Hepatocyte (in vitro differentiated cells): ENCODE data around the gene FADS1.

Experiments
- CTCF ChIP-seq: fragments of 200-600 bp; sonication (generic); IDR thresholded peaks from 2 replicates; pipeline ENCODE4 v1.5.1; 2016; ENCODE audit warnings: antibody characterized with exemption, mild to moderate bottlenecking; ENCODE audit not compliant: poor library complexity
- EZH2 ChIP-seq: fragments of 200-600 bp; sonication (generic); IDR thresholded peaks from 2 replicates; pipeline ENCODE4 v1.6.1; 2016; ENCODE audit warnings: antibody characterized with exemption, mild to moderate bottlenecking, borderline replicate concordance
- EZH2phosphoT487 ChIP-seq: fragments of 200-600 bp; sonication (generic); IDR thresholded peaks from one replicate; pipeline ENCODE4 v1.6.1; 2018; ENCODE audit warnings: antibody characterized with exemption, mild to moderate bottlenecking, low read depth, moderate library complexity; ENCODE audit not compliant: unreplicated experiment, severe bottlenecking

- no peak for TF ChIP-seq CTCF
- TF ChIP-seq EZH2: no peak
- TF ChIP-seq EZH2phosphoT487: no peak
Measured at GRCh38 chr11:61783717-61784505, 32.9 kb downstream of the FADS1 start.
